GM21381 (cell line): Measurements from ENCODE around the gene PTP4A1.
"Not testable (repeated sequence)": the region's sequence is repeated elsewhere in the genome, so short reads cannot be mapped to it uniquely, and the experiment has no call there.

Experiments used
- ATAC-seq: cut with Tn5 transposase; IDR thresholded peaks from one replicate; pipeline ENCODE4 v1.9.1; 2021; ENCODE audit warnings: mild to moderate bottlenecking, moderate library complexity; ENCODE audit not compliant: unreplicated experiment

PTP4A1 gene

DNA sequence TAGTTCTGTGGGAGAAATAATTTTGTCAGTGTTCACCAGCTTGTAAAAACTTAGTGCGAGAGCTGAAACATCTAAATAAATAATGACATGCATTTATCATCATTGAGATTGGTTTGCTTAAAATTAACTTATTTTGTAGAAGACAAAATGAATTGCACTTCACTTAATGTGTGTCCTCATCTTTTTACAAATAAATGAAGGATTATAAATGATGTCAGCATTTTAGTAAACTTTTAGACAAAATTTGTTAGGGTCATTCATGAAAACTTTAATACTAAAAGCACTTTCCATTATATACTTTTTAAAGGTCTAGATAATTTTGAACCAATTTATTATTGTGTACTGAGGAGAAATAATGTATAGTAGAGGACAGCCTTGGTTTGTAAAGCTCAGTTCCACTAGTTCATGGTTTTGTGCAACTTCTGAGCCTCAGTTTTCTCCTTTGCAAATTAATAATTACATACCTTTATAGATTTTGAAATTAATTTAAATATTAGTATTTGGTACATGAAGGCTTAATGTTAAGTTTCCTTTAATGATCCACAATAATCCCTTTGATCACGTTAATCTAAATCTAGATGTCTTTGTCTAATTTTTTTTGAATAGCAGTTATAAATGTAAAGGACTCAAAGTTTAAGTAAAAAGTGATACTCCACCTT, 9.2 kb downstream of the PTP4A1 start:
- ATAC-seq, result no peak

DNA sequence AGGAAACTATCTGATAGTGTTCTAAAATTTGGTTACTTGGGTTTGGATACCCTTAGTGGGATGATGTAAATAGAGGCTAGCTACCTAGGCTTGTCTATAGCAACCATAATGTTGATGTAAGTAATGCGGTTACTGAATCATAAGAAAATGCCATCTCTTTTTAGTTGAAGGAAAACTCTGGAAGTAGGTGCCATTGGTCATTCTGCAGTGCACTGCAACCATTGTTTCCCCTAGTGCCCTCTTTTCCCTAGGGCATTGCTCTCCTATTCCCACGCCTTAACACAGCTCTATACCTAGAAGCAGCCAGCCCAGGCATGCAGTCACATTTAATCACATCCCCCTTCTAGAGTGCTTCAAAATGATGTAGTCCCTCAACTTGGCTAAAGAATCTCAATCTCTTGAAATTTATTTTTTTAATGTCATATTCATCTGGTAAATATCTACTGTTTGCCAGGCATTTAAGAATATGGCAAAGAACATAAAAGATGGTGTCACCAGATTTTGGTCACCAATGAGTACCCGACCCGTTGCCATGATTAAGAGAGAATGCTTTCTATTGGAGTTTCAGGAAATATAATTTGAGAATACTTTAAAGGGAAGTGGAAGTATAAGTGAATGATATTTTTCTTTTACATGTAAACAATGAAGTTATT, 10.4 kb downstream of the PTP4A1 start:
- no peak for ATAC-seq

DNA sequence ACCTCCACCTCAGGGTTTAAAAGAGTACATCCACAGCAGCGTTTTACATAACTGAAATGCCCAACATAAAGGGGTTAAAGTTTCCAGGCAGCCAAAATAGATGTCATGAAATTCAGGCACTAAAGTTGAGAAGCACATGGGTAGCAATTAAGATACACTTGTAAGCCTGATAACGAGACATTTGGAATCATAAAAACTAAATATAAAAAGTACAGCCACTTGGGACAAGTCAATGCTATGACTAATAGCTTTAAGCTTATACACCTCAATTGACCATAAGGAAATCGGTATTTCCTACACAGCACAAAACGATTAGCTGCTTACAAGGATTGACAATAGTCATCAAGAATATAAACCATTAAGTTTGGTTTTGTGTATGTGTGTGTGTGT, 11.8 kb downstream of the PTP4A1 start:
- no peak for ATAC-seq

DNA sequence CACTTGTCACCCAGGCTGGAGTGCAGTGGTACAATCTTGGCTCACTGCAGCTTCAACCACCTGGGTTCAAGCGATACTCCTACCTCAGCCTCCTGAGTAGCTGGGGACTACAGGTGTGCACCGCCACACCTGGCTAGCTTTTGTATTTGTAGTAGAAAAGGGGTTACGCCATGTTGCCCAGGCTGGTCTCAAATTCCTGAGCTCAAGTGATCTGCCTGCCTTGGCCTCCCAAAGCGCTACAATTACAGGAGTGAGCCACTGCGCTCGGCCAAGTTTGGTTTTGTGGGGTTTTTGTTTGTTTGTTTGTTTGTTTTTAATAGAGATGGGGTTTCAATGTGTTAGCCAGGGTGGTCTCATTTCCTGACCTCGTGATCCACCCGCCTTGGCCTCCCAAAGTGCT, 12.3 kb downstream of the PTP4A1 start:
- no peak for ATAC-seq

DNA sequence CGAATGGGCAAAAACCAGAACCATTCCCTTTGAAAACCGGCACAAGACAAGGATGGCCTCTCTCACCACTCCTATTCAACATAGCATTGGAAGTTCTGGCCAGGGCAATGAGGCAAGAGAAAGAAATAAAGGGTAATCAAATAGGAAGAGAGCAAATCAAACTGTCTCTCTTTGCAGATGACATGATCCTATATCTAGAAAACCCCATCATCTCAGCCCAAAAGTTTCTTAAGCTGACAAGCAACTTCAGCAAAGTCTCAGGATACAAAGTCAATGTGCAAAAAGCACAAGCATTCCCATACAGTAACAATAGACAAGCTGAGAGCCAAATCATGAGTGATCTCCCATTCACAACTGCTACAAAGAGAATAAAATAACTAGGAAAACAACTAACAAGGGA, 13.4 kb downstream of the PTP4A1 start:
- ATAC-seq, result not testable (repeated sequence)

GRCh38 chr6:63589952-63590411, 17.7 kb downstream of the PTP4A1 start:
- ATAC-seq, result no peak

- ATAC-seq, result no peak
Observed at GRCh38 chr6:63592886-63593285, 20.6 kb downstream of the PTP4A1 start.

DNA sequence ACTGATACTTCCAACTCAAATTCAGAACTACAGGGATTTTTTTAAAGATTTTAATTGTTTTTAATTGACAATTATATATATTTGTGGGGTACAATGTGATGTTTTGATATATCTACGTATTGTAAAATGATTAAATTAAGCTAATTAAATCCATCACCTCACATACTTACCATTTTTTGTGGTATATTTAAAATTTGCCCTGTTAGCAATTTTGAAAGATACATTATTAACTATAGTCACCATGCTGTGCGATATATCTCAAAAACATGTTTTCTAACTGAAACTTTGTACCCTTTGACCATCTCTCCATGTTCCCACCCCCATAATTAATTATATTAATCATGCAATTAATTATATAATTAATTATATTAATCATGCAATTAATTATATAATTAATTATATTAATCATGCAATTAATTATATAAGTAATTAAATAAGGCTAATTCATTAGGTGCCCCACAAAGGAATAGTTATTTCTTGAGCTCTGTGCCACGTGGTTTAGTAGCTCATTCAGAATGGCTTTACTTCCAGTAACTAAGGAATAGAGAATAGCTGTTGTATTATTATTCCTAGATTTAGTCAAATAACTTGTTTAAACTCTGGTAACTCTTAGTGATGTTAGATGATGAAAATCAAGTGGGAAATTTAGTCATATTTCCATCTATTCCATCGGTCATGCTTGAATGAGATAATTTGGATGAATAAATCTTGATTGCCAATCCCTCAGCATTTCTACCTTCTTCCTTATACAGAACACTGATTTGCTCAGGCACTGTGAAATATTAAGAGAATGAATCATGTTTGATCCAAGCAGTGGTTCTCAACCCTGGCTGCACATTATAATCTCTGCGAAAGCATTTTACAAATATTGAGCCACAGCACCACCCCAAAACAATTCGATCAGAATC, 25.1 kb downstream of the PTP4A1 start:
- ATAC-seq, result no peak

DNA sequence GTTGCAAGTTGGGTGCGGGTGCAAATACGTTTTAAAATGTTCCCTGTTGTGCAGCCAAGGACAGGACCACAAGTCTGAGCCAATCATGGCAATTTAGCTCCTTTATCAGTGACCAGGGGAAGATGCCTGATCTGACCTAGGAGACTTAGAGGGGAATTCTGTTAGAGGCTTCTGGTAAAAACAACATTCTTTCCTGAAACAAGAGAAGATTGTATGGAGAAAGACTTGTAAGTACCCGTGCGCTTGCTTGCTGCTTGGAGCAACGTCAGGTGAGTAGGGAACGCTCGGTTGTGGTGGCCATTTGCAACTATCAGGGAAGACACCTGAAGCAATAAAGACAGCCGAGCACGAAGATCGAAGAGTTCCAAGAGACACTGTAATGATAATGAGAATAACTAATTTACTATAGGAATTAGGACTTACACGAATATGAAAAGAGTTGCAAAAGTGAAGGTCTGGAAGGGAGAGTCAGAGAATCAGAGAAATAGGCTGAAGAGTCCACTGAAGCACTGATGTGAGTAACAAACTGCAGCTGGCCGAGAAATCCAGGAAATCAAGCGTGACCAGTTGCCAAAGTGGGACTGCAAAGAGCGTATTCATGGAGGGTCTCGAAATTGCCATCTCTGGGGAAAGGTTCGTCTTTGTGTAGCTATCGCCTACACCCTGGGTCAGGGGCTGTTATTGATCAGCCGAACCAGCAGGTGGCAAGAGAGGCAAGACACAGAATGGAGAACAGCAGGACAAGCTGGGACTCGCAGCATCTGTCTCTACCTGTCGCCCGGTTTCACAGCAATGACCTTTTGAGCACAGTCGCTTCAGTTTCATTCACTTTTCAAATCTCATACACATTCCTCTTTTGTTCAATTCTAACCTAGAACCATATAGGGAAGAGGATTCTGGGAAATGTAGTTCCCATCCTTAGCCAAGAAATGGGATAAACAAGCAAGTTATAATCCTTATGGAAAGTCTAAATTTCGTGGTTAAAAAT, 26.1 kb downstream of the PTP4A1 start:
- peak; percentile 100 for ATAC-seq

GRCh38 chr6:63599243-63599642, 27.0 kb downstream of the PTP4A1 start:
- ATAC-seq, result no peak

DNA sequence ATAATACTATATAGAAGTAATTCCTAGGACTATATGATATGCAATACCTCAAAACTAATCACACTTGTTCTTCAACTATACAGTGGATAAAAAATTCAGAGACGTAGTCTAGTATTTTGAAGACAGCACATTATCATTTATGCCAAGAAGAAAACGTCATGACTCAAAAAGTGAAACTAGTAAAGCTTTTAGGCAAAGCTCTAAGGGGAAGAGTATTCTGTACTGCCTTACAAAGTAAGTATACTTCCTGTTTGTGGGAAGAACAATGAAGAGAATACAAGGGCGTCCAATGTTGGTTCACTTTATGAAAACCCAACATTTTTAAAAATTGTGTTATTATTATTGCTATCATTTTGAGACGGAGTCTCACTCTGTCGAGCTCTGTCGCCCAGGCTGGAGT, 27.9 kb downstream of the PTP4A1 start:
- ATAC-seq, result no peak

- no peak for ATAC-seq
Observed at GRCh38 chr6:63609231-63609630, 37.0 kb downstream of the PTP4A1 start.

DNA sequence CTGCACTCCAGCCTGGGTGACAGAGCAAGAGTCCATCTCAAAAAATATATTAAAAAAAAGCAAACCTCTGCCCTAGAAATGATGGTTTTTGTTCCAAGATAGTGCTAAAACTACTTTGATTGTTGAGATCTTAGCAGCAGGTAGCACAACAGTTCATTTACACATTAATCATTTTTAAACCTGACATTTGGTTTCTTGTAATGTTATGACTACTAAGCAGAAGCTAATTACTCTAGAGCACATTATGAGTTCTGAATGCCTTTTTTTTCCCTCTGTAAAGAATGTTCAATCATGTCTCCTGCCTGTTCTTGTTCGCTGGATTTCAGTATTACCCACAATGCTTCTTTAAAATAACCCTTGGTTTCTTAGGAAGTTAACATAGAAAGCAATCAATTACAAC, 38.7 kb downstream of the PTP4A1 start:
- no peak for ATAC-seq

DNA sequence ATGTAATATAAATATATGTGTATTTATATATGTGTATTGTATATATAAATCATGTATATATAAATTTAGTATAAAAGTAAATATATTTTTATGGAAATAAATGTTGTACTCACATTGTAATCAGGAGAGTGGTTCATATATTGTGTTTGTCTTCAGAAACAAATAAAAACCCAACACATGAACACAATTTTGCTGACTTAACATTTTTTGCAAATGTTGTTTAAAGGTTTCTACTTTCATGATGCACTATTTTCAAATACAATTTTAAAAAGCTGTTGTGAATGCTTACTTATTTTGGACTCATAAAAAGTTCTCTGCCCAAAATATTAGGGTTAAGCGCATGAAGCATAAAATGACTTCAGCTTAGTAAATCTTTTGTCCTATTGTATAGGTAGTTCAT, 39.3 kb downstream of the PTP4A1 start:
- ATAC-seq, result no peak

DNA sequence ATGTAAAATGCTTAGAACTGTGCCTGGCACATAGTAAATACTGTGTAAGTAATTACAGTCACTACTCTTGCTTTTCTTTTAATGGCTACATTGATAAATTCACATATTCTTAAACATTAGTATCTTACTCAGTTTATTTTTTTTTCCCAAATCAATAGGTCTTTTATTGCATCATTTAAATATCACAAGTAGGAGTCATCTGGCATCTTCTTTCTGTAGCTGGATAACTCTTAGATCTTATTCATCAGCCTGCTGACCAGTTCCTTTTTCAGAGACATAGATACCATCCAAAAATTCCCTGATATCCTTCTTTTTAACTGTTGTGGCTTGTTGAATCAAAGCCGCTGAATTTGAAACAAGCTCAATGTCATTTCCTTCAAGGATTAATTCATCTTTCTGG, 43.3 kb downstream of the PTP4A1 start:
- no peak for ATAC-seq
